Type B pancreatic cell (in vitro differentiated cells): ENCODE results near the gene SLC38A1. TPM values are rescaled to one million over a fixed set of nuclear protein-coding genes. Genes with fewer than 3 reads are reported as not detected.

Source experiments
- DNase-seq: peaks from one replicate; pipeline ENCODE4 v3.0.0; 2021; ENCODE audit warnings: mixed read lengths; ENCODE audit not compliant: unreplicated experiment; ENCODE audit errors: extremely low spot score
- H3K27ac Mint-ChIP-seq: 2 replicates; pipeline ENCODE4 v1.8.0; 2021; ENCODE audit warnings: mild to moderate bottlenecking, mixed read lengths
- H3K27me3 Mint-ChIP-seq: 2 replicates; pipeline ENCODE4 v1.8.0; 2021; ENCODE audit warnings: mixed read lengths
- H3K36me3 Mint-ChIP-seq: 2 replicates; pipeline ENCODE4 v1.8.0; 2021; ENCODE audit warnings: mixed read lengths
- H3K4me1 Mint-ChIP-seq: one replicate; pipeline ENCODE4 v1.8.0; 2021; ENCODE audit warnings: mixed read lengths; ENCODE audit not compliant: unreplicated experiment
- H3K4me3 Mint-ChIP-seq: 2 replicates; pipeline ENCODE4 v1.8.0; 2021; ENCODE audit warnings: mild to moderate bottlenecking, mixed read lengths
- H3K9me3 Mint-ChIP-seq: 2 replicates; pipeline ENCODE4 v1.8.0; 2021; ENCODE audit warnings: mixed read lengths
- CTCF ChIP-seq: fragments of 200-600 bp; sonication (generic); conservative IDR thresholded peaks from 2 replicates; pipeline ENCODE4 v1.5.0; 2021; ENCODE audit warnings: antibody characterized with exemption, mild to moderate bottlenecking
- total RNA-seq: library from RNA; stranded (reverse); gene quantifications from 2 replicates; pipeline ENCODE4 v1.2.1, GENCODE V29; 2021; ENCODE audit warnings: low replicate concordance

The SLC38A1 gene
- total RNA-seq, 1 donor from 2014 or later: 99.8 TPM

GRCh38 chr12:46221255-46222128 is 47.4 kb downstream of the SLC38A1 start:
- no peaks in the 10 kb centered on the region for H3K9me3 Mint-ChIP-seq
- no peak for DNase-seq
- no peak for TF ChIP-seq CTCF
- peak overlapping the region; percentile 88 for H3K27ac Mint-ChIP-seq
- H3K27me3 Mint-ChIP-seq: no peaks in the 10 kb centered on the region
- H3K36me3 Mint-ChIP-seq: peaks cover 46% of the 10 kb centered on the region
- H3K4me1 Mint-ChIP-seq: peaks cover 14% of the 10 kb centered on the region
- H3K4me3 Mint-ChIP-seq: peak overlapping the region; percentile 30

GRCh38 chr12:46219877-46220655 is 48.8 kb downstream of the SLC38A1 start:
- no peaks in the 10 kb centered on the region for H3K9me3 Mint-ChIP-seq
- no peak for DNase-seq
- peak overlapping the region; percentile 4 for H3K4me3 Mint-ChIP-seq
- H3K27ac Mint-ChIP-seq: peak overlapping the region; percentile 85
- no peak for TF ChIP-seq CTCF
- peaks cover 49% of the 10 kb centered on the region for H3K36me3 Mint-ChIP-seq
- H3K27me3 Mint-ChIP-seq: no peaks in the 10 kb centered on the region
- peaks cover 14% of the 10 kb centered on the region for H3K4me1 Mint-ChIP-seq

GRCh38 chr12:46219132-46219876 is 49.5 kb downstream of the SLC38A1 start:
- Mint-ChIP-seq H3K9me3 (no peaks in the 10 kb centered on the region), H3K27me3 (no peaks in the 10 kb centered on the region), H3K36me3 (peaks cover 49% of the 10 kb centered on the region), H3K4me3 (peak overlapping the region; percentile 34), H3K4me1 (peaks cover 14% of the 10 kb centered on the region), H3K27ac (peak overlapping the region; percentile 85)
- DNase-seq: no peak
- no peak for TF ChIP-seq CTCF

GRCh38 chr12:46218322-46219095 is 50.3 kb downstream of the SLC38A1 start:
- Mint-ChIP-seq H3K4me1 (peaks cover 14% of the 10 kb centered on the region), H3K27me3 (no peaks in the 10 kb centered on the region), H3K4me3 (peak overlapping the region; percentile 34), H3K9me3 (no peaks in the 10 kb centered on the region), H3K36me3 (peaks cover 49% of the 10 kb centered on the region), H3K27ac (peak overlapping the region; percentile 85)
- DNase-seq: no peak
- TF ChIP-seq CTCF: no peak
